ENCODE data around the gene TIMD4.

GRCh38 chr5:156971848-156972525 lies 9.0 kb upstream of the TIMD4 start:
- TF ChIP-seq CTCF (IDR thresholded peaks at IDR 0.05), result no peak
- no peak for TF ChIP-seq EZH2 (IDR thresholded peaks at IDR 0.05; ENCODE audit: borderline replicate concordance, insufficient read depth, low read depth, low read length, poor library complexity, severe bottlenecking)
